ENCODE data around the gene VPS13C.
A peak's percentile ranks its signal among the peaks of the same experiment; 100 is the strongest.

Gene VPS13C, protein sequence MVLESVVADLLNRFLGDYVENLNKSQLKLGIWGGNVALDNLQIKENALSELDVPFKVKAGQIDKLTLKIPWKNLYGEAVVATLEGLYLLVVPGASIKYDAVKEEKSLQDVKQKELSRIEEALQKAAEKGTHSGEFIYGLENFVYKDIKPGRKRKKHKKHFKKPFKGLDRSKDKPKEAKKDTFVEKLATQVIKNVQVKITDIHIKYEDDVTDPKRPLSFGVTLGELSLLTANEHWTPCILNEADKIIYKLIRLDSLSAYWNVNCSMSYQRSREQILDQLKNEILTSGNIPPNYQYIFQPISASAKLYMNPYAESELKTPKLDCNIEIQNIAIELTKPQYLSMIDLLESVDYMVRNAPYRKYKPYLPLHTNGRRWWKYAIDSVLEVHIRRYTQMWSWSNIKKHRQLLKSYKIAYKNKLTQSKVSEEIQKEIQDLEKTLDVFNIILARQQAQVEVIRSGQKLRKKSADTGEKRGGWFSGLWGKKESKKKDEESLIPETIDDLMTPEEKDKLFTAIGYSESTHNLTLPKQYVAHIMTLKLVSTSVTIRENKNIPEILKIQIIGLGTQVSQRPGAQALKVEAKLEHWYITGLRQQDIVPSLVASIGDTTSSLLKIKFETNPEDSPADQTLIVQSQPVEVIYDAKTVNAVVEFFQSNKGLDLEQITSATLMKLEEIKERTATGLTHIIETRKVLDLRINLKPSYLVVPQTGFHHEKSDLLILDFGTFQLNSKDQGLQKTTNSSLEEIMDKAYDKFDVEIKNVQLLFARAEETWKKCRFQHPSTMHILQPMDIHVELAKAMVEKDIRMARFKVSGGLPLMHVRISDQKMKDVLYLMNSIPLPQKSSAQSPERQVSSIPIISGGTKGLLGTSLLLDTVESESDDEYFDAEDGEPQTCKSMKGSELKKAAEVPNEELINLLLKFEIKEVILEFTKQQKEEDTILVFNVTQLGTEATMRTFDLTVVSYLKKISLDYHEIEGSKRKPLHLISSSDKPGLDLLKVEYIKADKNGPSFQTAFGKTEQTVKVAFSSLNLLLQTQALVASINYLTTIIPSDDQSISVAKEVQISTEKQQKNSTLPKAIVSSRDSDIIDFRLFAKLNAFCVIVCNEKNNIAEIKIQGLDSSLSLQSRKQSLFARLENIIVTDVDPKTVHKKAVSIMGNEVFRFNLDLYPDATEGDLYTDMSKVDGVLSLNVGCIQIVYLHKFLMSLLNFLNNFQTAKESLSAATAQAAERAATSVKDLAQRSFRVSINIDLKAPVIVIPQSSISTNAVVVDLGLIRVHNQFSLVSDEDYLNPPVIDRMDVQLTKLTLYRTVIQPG (N-terminal part only)

DNA sequence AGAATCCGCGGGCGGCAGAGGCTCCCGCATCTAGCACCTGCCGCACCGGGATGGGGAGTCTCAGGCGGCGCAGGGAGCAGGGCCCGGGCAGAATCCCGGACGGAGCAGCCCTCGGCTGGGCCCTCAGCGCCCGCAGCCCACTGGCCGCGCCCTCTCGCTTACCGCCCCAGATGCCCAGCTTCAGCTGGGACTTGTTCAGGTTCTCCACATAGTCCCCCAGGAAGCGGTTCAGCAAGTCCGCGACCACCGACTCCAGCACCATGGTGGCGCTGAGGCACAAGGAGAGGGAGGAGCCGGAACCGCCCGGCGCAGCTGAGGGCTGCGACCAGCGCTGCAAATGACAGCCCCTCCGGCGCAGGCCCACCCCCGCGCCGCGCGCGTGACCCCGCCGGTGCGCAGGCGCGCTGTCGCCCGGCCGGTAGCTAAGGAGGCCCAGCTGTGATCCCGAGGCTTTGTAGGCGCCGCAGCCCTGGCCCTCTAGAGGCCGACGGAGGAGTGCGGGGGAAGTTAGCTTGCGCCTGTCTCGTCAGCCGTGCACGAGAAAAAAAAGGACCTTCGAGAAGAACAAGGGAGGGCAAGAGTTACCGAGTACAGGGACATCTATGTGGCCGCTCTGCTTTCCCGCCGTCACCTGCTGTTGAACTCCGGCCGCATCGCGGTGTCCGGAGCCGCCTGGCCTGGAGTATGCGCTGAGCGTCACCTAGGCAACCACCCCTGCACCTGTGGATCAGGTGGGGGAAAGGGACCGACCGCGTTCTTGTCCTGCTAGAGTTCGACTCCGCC lies at the start of gene VPS13C:
Gene VPS13C, minus strand, starts transcription at position 335 of the 783 bp plus-strand sequence. Its CDS starts 73 bp downstream, at position 262.
- peak; percentile 81 for DNase-seq (ENCODE audit: low spot score)

DNA sequence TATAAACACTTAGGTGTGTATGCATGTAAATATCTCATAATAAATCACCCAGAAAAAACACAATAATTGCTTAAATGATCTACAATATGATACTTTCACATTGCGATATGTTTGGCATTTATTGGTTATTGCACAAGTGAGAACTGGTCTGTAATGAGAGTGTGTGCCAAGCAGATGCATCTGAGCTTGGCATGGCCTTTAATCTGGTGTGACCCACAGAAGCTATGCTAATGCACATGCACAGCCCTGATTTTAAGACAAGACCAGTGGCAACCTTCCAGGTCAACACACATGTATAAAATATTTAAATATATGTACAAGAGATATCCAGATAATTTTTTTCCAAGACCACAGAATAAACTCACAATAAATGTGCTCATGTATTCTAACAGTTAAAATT lies 49.2 kb upstream of the VPS13C start:
- no peak for DNase-seq (ENCODE audit: low spot score)

DNA sequence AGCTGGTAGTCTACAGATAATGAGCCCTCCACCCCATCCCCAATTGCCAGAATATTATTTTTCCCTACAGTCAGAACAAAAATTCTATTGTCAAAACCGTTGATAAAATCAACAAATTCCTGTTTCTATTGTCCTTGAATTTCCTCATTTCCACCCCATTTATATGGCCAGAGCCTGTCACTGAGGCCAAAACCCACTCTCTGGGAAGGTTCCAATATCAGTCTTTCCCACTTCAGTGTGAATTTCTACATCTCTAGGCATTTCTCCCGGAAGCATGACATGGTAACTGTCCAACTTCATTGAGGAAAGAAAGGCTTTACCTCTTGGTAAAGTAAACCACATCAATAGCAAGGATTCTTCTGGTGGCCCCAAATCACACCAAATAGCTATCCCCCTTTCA lies 48.2 kb upstream of the VPS13C start:
- no peak for DNase-seq (ENCODE audit: low spot score)

DNA sequence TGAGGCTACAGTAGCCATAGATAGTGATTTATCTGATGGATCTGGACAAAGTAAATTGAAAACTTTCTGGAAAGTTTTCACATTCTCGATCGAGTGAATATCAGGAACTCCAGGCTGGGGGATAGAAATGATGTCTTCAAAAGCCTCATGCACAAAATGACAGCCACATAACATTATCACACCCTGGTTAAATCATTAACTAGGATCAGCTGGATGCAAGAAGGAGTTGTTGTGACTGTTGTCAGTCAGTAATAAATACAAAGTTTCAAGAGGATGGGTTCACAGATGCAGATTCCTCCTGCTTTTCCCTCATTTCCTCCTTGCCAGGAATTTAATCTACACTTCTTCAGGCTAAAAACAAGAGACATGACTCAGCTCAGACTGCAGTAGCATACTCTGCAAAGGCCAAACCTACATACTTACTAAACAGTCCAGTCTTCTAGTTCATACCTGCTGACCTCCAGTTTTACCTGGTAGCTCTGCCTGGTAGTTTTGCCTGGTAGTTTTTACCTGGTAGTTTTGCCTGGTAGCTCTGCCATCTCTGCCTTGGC lies 47.4 kb upstream of the VPS13C start:
- DNase-seq (ENCODE audit: low spot score), result no peak

DNA sequence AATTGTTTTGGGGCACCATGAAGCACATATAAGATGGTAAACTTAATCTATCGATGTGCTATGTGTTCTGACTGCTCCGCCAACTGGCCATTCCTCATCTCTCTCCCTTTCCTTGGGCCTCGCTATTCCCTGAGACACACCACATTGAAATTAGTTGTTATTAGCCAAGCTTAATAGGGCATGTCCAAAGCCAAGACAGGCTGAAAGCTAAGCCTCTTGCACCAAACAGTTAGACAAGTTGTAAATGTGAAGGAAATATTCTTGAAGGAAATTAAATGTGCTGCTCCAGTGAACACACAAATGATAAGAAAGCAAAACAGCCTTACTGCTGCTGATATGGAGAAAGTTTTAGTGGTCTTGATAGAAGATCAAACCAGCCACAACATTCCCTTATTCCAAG lies 45.8 kb upstream of the VPS13C start:
- DNase-seq (ENCODE audit: low spot score), result no peak

DNA sequence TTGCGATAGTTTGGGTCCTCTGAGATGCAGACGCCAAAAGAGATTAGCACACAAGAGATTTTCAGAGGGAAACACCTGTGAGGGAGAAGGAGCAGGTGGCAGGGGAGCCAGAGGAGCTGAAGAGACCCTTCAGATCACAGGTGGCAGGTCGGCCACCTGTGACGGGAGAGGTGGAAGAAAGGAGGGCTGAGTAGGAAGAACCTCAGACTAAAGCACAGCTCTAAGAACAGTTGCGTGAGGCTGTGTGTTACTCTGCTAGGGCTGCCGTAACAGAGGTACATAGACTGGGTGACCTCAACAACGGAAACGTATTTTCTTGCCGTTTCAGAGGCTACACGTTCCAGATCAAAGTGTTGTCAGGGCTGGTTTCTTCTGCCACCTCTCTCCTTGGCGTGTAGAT lies 45.0 kb upstream of the VPS13C start:
- DNase-seq (ENCODE audit: low spot score), result no peak

DNA sequence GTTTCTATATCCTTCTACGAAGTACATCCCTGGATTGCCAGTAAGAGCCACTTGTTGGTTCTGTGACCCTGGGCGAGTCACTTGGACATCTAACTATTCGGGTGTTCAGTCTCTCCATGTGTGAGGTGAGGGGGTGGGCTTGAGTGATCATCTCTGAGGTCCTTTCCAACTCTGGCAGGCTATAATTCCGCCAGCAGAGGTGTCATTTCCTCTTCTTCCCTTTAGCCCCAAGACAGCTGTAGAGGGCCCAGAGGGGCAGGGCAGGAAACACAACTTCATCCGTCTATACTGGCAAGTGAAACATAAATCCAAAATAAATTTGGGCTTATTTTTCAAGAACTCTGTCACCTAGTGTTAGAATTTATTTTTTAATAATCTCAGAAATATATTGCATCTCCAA lies 44.6 kb upstream of the VPS13C start:
- no peak for DNase-seq (ENCODE audit: low spot score)

DNA sequence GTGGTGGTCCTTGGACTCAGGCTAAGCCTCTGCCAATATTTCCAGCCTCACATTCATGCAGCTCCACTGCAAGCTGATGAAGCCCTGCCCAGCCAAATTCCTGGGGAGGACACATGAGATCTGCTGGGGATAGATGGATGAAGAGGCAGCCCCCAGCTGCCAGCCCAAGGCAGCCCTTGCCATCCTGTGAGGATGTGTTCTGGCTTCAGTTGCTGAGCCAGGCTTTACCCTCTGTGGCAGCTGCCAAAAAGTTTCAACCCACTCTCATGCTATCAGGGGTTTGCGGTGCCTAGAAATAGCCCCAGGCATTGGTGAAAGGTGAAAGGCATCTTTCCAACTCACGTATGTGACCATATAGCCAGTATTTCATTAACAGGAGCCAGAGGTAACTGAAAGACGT lies 44.2 kb upstream of the VPS13C start:
- DNase-seq (ENCODE audit: low spot score), result no peak

DNA sequence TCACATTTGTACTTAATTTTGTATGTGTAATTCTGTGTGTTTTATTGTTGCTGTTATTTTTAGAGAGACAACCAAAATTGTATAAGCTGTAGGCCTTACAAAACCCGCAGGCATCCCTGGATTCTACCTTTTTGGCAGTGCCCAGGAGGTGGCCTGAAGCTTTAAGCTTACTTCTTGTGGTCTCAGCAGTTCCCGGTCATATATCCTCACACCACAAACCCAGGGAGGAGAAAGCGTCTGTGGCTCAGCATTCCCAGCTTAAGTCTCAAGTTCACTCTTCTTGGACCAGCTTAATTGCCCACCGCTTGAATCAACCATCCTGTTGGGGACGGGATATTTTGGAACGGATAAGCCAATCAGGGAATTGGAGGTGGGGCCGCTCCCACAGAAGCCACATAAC lies 43.2 kb upstream of the VPS13C start:
- DNase-seq (ENCODE audit: low spot score), result no peak

DNA sequence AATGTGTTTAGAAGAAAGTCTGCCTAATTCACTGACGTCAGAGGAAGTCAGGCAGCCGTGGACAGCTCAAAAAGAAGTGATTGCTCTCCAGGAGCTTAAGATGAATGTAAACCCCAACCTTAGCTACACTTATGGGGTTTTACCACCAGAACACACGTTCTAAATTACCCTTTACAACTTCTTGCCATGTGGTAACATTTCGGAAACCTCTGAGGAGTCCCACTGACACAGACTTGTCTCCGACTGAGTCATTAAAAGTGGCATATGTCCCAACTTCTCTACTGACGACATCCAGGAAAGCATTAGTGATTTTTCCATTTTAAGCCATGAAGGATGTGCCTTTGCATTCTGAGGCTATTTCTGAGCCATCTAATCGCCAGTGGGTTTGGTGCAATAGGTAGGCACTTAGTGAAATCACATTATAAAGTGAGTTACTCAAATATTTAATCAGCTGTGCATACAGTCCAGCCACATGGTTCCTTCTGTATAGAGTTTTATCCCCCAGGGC lies 38.9 kb upstream of the VPS13C start:
- DNase-seq (ENCODE audit: low spot score), result no peak

DNA sequence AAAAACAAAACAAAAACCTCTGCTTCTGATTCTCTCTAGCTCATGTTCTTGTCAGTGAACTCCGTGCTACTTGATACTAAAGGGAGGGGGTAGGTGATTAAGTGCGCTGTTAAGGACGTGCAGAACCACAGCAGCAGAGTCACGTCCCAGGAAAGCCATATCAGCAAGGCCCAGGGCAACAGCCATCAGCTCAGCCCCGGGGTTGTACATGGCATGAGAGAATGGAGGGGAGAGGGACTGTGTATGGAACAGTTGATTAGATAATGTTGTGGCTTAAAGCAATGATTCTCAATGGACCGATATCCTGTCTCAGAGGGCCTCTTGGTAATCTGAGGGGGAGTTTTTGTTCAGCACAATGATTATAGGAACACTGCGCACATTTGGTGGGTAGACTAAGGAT lies 34.1 kb upstream of the VPS13C start:
- DNase-seq (ENCODE audit: low spot score), result no peak

DNA sequence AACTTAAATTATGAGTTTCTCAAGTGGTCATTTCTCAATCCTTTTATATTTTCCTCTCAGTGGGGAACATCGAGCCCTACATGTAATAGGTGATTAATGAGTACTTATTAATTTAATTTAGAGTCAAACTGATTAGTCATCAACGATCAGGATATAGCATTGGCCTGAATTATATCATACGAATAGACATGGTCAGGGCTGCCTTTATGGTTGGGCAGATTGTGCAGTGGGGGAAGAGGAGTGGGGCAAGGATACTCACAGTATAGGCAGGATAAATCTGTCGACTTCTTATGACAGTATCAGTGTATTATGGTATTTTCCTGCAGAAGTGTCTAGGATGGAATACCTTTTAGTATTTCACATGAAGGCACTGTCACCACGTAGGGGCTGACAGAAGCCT lies 33.6 kb upstream of the VPS13C start:
- no peak for DNase-seq (ENCODE audit: low spot score)

DNA sequence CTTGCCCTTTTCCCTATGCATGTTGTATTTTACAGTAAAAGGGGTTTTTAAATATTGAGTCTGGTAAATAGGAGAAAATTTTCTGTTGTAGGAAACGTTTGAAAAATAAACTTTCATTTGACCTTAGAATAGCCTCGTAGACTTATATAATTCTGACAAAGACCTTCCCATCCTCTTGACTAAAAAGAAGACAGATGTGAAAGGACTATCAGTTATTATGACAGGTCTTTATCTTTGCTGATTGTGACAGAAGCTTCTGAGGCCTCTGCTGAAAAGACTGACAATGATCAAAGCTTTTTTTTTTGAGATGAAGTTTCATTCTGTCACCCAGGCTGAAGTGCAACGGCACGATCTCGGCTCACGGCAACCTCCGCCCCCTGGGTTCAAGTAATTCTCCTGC lies 30.7 kb upstream of the VPS13C start:
- DNase-seq (ENCODE audit: low spot score), result no peak

DNA sequence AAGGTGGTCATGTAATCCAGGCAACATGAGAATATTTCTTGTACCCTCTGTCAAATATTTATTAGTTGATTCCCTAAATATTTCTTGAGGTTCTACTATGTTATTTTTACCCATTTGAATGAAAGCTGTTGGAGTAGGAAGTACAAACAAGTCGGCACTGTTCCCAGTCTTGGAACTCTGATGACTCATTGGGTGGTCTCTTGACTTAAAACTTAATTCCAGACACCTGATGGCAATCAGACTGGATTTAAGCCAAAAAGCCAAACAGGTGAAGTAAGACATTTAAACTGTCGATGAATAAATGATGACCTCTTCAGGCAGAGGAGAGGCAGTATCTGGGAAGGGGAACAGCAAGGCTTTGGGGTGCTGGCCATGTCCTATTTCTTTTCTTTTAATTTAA lies 29.4 kb upstream of the VPS13C start:
- no peak for DNase-seq (ENCODE audit: low spot score)

DNA sequence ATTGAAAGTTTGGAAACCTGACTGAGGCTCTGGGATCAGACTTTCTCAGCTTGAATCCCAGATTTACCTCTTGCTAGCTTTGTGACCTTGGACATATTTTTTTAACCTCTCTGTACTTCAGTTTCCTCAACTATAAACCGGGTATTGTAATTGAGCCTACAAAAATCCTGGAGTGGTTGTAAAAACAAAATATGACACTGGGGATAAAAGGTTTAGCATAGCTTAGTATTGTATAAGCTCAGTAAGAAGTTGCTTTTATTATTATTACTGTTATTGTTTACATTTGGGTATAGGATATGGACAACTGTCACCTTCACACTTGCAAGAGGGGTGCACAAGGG lies 28.1 kb upstream of the VPS13C start:
- DNase-seq (ENCODE audit: low spot score), result no peak

DNA sequence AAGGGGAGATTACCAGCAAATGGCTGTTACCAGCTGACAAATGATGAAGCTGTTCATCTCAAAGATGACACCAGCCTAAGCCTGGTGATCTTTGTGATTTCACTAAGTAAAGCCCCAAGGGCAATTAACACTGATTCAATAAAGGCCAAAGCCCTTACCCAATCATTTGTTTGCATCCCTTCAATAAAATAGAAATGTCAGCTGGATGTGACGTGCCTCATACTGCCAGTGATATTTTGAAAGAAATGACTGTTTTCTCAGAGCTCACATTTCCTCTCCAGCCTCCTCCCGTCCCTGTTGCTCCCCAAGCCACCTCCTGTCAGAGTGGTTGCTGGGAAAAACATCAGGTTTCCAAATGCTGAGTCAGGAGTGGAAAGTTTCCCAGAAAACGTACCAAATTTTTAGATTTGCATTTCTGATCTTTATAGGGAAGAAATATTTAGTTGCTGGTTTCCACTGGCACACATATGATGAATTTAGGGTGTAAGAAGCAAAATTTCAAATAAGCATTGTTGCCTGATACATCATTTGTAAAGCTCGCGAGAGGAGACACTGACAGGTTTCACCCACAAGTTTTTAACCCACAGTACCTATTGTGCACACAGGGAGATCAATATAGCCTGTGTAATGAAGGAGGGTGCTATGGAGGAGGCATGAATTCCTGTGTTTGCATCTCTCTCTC lies 27.6 kb upstream of the VPS13C start:
- DNase-seq (ENCODE audit: low spot score), result peak; percentile 67

DNA sequence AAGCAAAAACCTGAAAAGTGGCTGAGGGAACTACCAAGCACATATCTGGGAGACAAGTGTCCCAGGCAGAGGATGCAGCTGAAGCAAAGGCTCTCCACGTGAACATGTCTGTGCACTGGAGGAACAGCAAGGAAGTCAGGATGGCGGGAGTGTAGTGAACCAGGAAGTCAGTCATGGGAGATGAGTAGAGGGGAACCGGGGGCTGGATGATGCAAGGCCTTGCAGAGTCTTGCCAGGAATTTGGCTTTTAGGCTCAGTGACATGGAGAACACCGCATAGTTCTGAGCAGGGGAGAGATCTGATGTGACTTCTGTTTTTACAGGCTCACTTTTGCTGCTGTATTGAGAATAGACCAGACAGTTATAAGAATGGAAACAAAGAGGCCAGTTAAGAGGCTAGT lies 25.5 kb upstream of the VPS13C start:
- no peak for DNase-seq (ENCODE audit: low spot score)

DNA sequence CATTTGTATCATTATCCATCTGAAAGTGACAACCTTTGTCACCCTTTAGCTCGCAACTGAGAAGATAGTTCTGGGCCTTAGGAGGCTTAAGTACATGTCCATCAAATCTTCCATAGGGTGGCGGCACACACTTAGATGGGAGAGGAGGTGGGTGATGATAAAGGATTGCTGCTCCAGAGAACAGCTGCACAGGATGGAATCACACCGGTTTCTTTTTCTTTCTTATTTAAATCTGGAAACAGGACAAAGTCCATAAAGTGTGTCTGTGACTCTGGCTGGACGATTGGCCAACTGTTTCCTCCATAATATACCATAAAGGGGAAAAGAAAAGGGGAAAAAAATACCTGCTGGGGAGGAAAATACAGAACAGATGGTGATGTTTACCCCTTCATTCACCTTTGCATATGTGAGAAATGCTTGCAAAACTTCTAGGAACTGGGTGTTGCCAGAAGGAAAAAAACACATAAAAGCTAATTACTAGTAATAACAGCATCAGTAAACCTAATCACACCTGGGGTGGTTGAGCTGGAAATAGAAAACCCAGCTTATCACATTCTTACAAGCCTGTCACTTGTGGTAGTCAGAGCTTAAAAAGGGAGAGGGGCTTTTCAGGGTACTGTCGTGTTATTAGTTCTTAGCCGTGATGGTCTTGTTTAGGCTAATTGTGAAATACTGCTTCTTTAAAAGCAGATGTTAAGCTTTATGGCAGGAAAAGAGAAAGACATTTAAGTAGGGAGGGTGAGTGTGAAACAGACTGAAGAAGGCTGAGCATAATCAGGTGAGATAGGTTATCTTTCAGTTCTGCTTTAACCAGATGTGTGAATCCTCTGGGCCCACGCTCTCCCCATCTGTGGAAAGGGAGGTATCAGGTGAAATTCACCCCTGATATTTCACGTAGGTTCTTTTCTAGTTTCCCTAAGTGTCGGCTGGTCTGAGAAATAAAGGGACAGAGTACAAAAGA lies 23.2 kb upstream of the VPS13C start:
- DNase-seq (ENCODE audit: low spot score), result no peak

DNA sequence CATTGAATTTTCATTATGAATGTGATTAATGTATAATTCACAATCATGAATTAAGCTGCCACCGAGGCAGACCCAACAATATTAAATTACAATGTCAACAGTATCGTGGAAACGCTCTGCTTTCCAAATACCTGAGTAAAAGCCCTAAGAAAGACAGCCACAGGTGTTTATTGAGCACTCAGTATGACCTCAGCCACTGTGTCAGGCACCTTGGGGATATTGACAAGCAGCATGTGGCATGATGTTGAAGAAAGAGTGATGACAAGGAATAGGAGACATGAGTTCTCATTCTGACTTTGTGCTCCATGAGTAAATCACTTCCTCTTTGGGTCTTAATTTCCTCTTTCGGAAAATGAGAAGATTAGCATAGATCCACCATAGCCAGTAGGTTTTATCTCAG lies 19.3 kb upstream of the VPS13C start:
- no peak for DNase-seq (ENCODE audit: low spot score)
